ENCODE results near the gene MIB2. TPM values are rescaled to one million over a fixed set of nuclear protein-coding genes. Genes with fewer than 3 reads are reported as not detected.

The MIB2 gene
- total RNA-seq (2022; extraction: Qiagen RNA extraction), result 10.6 to 18.3 TPM (median 16.8 TPM) in 5 replicates

DNA sequence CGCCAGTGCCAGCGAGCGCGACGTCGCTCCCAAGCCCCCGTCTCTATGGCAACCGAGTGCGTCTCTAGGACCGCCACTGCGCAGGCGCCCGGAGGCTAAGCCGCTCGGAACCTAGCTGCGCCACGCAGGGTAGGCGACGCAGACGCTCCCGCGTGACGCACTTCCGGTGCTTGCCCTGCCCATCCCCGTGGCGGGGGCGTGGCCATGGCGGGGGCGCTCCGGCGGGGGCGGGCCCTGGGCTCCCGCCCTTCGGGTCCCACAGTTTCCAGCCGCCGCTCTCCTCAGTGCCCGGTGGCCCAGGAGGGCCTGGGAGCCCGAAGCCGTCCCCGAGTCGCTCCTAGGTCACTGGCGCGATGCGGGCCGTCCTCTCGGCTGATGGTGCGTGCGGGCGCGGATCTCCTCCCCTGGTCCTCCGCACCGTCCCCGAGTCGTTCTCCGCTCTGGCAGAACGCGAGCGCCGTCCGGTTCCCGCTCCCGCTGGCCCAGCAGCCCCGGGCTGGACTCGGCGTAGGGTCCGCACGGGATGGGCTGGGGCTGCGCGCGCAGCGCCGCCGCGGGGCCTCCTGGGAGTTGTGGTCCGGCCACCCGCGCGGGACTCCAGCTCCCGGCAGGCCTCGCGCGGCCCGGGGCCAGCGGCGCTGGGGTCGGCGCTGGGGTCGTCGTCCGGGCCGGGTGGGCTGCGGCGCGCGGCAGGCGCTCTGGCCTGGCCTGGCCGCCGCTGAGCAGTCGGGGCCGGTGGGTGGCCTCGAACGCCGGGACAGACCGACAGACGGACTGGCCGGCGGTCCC, at the start of gene MIB2:
Gene MIB2, plus strand, starts transcription at position 245 of the 789 bp plus-strand sequence. CDS start 7,953 bp downstream, outside the sequence.

DNA sequence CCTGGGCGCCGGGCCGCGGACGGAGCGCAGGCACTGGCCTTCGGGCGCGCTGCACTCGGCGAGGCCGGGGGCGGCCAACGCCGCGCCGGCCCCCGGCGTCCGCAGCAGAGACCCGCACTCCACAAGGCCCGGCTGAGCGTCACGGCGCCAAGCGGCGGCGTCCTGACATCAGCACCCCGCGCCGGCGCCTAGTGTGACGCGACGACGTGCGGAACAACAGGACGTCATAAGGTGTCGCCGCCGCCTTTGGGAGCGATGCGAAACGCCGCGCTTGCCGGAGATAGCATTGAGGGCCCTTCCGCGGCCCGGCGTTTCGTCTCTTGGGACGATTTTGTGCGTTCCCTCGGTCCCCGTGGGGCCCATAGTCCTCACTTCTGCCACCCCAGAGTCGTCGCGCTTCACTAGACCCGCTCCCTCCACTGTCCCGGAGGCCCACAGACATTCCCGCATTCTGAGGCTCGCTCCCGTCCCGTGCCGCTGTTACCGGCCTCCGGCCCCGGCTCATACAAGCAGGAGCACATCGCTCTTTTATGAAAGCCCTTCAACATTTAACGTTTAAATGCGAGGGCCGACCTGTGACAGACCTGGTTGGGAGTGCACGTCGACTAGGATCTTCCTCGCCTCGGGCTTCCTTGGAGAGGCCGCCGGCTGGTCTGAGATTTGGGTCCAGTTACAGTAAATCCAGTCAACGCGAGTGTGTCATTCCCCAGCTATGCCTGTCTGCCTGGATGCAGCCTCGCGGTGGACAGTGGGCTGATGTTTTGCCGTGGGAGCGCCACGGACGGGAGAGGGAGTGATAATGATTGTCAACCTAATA, 40.4 kb upstream of the MIB2 start, which contains the start of gene SSU72:
Gene SSU72, minus strand, starts transcription at position 143 of the 817 bp plus-strand sequence. CDS start 306 bp downstream, outside the sequence.

DNA sequence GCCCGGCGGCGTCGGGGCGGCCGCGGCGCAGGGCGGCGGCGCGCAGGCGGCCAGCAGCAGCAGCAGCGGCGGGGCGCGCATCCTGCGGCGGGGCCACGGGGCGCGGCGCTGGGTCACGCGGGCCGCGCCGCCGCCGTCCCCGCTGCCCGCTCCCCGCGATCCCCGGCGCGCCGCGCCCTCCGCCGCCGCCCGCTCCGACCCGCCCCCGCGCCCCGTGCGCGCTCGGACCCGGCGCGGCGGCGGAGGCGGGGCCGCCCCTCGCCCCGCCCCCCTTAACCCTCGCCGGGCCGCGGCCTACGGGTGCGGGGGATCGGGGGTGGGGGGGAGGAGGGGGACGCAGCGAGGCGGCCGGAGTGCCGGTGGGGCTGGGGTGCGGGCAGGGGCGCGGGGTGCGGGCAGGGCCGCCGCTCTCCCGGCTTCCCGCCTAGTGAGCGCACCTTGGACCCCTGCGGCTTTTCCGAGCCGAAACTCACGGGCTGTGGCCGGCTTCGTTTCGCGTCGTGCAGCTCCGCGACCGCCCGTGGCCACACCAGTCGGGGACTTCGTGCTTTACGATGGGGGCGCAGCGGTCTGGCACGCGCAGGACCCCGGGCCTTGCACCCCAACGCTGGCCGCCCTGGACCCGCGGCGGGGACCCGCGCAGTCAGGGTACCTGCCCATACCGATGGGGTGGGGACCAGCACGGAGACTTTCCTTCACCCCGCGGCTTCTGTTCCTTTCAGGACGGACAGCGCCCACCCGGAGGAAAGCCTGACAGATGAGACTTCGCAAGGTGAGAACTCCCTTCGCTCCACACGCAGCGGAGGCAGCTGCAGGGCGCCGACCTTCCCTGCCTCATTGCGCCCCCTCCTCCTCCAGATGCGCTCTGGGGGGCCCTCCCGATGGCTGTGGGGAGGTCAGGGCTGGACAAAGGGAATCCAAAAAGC, 15.1 kb upstream of the MIB2 start, which contains the start of gene FNDC10:
Gene FNDC10, minus strand, starts transcription at position 201 of the 926 bp plus-strand sequence. Its CDS starts 120 bp downstream, at position 81.

DNA sequence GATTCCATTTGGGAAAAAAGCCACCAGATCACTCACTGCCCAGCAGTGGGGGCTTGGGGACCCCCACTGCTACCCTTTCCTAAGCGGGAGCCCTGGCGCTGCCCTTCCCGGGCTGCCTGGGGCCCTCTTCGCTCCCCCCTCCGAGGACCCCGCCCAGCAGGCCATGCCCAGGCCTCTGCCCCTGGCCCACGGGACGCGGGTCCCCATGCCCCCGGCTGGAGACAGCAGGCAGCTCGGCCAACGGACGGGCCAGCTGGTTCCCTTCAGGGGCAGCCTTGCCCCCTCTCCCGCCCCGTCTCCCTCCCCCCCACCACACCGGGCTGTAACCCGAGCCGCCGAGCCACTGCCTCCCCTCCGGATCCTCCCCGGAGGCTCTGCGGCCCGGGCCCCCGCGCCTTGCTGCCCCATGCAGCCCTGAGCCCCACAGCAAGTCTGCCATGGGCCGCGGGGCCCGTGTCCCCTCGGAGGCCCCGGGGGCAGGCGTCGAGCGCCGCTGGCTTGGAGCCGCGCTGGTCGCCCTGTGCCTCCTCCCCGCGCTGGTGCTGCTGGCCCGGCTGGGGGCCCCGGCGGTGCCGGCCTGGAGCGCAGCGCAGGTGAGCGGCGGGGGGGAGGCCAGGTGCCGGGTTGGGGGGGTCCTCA, 16.6 kb downstream of the MIB2 start, which contains the start of gene MMP23B:
Gene MMP23B, plus strand, starts transcription at position 392 of the 639 bp plus-strand sequence. Its CDS starts 46 bp downstream, at position 438.

DNA sequence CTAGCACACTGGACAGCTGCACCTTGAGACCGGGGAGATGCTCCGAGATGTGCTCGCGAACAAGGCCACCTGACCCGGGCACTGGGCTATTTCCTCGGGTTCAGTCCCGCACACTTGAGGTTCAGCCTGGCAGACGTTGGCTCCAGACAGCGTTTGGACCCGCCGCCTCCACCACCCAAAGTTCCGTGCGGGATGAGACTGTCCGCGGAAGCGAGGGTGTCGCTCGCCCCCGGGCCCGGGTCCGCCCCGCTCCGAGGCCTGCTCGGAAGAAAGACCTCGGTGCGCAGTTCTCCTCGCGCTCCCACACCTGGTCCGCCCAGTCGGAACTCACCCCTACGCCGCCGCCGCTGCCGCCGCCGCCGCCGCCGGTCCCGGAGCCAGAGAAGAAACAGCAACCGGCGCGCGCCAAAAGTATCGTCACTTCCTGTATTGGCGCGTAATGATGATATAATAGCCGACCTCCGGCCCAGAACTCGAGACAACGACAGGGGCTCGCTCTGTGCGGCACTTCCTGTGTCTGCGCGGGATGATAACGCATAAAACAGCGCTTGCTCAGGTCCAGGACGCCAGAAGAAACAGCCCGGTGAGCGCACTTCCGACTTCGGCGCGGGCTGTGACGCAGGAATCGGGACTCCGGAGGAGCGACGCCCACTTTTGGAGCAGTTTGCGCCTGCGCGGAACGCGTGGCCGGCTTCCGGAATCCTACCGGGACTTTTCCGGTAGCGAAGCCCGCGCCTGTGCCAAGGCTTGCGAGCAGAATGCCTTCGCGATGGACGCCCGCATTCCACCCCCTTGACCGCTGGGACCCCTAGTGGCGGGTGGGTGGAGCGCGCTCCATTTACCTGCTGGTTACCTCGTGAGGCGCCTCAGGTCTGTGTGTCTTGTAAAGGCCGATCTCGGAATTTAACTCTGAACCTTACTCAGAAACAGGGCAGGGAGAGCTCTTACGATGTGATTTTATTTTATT, 43.6 kb downstream of the MIB2 start, which contains the start of gene CDK11B:
Gene CDK11B, minus strand, starts transcription at position 422 of the 967 bp plus-strand sequence. CDS start 1,519 bp downstream, outside the sequence.

Other genes with a start within 250 kb of the MIB2 start
- gene AURKAIP1, start 240.3 kb upstream of the MIB2 start, total RNA-seq (2022; extraction: Qiagen RNA extraction), result 95.4 to 183 TPM (median 168 TPM) in 5 replicates
- gene CCNL2, start 216.2 kb upstream of the MIB2 start, total RNA-seq (2022; extraction: Qiagen RNA extraction), result 42.3 to 54.3 TPM (median 50.5 TPM) in 5 replicates
- 128 to 154 TPM (median 130 TPM) in 5 replicates for gene MRPL20, start 208.2 kb upstream of the MIB2 start, total RNA-seq (2022; extraction: Qiagen RNA extraction)
- 0.06 to 0.14 TPM (median 0.14 TPM) in 3 of 5 replicates, not detected in the others for gene ANKRD65, start 194.2 kb upstream of the MIB2 start, total RNA-seq (2022; extraction: Qiagen RNA extraction)
- gene VWA1, start 179.8 kb upstream of the MIB2 start, total RNA-seq (2022; extraction: Qiagen RNA extraction), result 4.1 to 15.8 TPM (median 12.9 TPM) in 5 replicates
- gene ATAD3C, start 165.8 kb upstream of the MIB2 start, total RNA-seq (2022; extraction: Qiagen RNA extraction), result not detected in 5 replicates
- 1.3 to 3.2 TPM (median 2.9 TPM) in 5 replicates for gene ATAD3B, start 143.7 kb upstream of the MIB2 start, total RNA-seq (2022; extraction: Qiagen RNA extraction)
- gene ATAD3A, start 103.3 kb upstream of the MIB2 start, total RNA-seq (2022; extraction: Qiagen RNA extraction), result 31.1 to 37.8 TPM (median 35.1 TPM) in 5 replicates
- 0.24 to 0.70 TPM (median 0.38 TPM) in 4 of 5 replicates, not detected in the other for gene TMEM240, start 74.9 kb upstream of the MIB2 start, total RNA-seq (2022; extraction: Qiagen RNA extraction)
- 83.9 to 108 TPM (median 103 TPM) in 5 replicates for gene SSU72, start 40.6 kb upstream of the MIB2 start, total RNA-seq (2022; extraction: Qiagen RNA extraction)
- gene FNDC10, start 15.4 kb upstream of the MIB2 start, total RNA-seq (2022; extraction: Qiagen RNA extraction), result 5.5 to 8.9 TPM (median 7.8 TPM) in 5 replicates
- gene MMP23B, start 16.7 kb downstream of the MIB2 start, total RNA-seq (2022; extraction: Qiagen RNA extraction), result 0.33 to 0.79 TPM (median 0.50 TPM) in 5 replicates
- 24.0 to 27.3 TPM (median 24.7 TPM) in 5 replicates for gene CDK11B, start 43.5 kb downstream of the MIB2 start, total RNA-seq (2022; extraction: Qiagen RNA extraction)
- gene SLC35E2B, start 77.3 kb downstream of the MIB2 start, total RNA-seq (2022; extraction: Qiagen RNA extraction), result 10.5 to 13.1 TPM (median 12.6 TPM) in 5 replicates
- 19.4 to 24.3 TPM (median 20.4 TPM) in 5 replicates for gene CDK11A, start 108.9 kb downstream of the MIB2 start, total RNA-seq (2022; extraction: Qiagen RNA extraction)
- gene NADK, start 163.0 kb downstream of the MIB2 start, total RNA-seq (2022; extraction: Qiagen RNA extraction), result 37.0 to 41.2 TPM (median 39.2 TPM) in 5 replicates